IPS DF 6.9 (cell line): ENCODE data around the gene PLCB3.

Source experiments
- DNase-seq: peaks from one replicate; pipeline ENCODE4 v3.0.0-alpha.2; 2013; ENCODE audit warnings: low read depth, low spot score
- H3K27ac ChIP-seq: one replicate; pipeline ENCODE4 v1.5.1; 2013; ENCODE audit warnings: low read length, control low read depth
- H3K27me3 ChIP-seq: 2 replicates; pipeline ENCODE4 v1.6.1; 2013; ENCODE audit warnings: mild to moderate bottlenecking, low read length; ENCODE audit not compliant: control insufficient read depth, insufficient read depth
- H3K36me3 ChIP-seq: 2 replicates; pipeline ENCODE4 v1.6.1; 2013; ENCODE audit warnings: low read length; ENCODE audit not compliant: control insufficient read depth, insufficient read depth
- H3K4me1 ChIP-seq: 2 replicates; pipeline ENCODE4 v1.6.1; 2013; ENCODE audit warnings: low read length; ENCODE audit not compliant: control insufficient read depth, insufficient read depth
- H3K4me3 ChIP-seq: 2 replicates; pipeline ENCODE4 v1.5.1; 2013; ENCODE audit warnings: mild to moderate bottlenecking, low read length
- H3K9me3 ChIP-seq: 2 replicates; pipeline ENCODE4 v1.6.1; 2013; ENCODE audit warnings: low read length, inconsistent platforms; ENCODE audit not compliant: control insufficient read depth, insufficient read depth
- WGBS: extraction: QIAGEN DNeasy Blood & Tissue Kit; methylation state at CpG from one replicate; pipeline ENCODE4 v1.1.7; 2013; ENCODE audit warnings: mixed read lengths, missing lambda C conversion rate; ENCODE audit not compliant: insufficient read length, insufficient coverage; 5-methylcytosine and 5-hydroxymethylcytosine counted together

Gene PLCB3

GRCh38 chr11:64222651-64223000, 28.7 kb upstream of the PLCB3 start:
- DNase-seq, result no peak
- WGBS, result no CpG with 5 or more reads among the region's 9 CpGs
- Histone ChIP-seq H3K4me1 (peaks cover 4% of the 10 kb centered on the region), H3K27me3 (no peaks in the 10 kb centered on the region), H3K36me3 (peaks cover 16% of the 10 kb centered on the region; the same call in 1 of the 2 replicates), H3K27ac (no peak overlapping the region), H3K9me3 (no peaks in the 10 kb centered on the region), H3K4me3 (no peak overlapping the region)

GRCh38 chr11:64223001-64223651, 28.2 kb upstream of the PLCB3 start:
- Histone ChIP-seq H3K9me3 (no peaks in the 10 kb centered on the region), H3K27ac (no peak overlapping the region), H3K36me3 (peaks cover 16% of the 10 kb centered on the region; the same call in 1 of the 2 replicates)

GRCh38 chr11:64224151-64224890, 27.0 kb upstream of the PLCB3 start:
- no peak overlapping the region for H3K27ac ChIP-seq
- no peaks in the 10 kb centered on the region for H3K9me3 ChIP-seq
- H3K4me1 ChIP-seq, result peaks cover 4% of the 10 kb centered on the region
- WGBS, result no CpG with 5 or more reads among the region's 17 CpGs
- peaks cover 10% of the 10 kb centered on the region; the same call in 1 of the 2 replicates for H3K36me3 ChIP-seq
- H3K27me3 ChIP-seq, result no peaks in the 10 kb centered on the region
- no peak for DNase-seq
- H3K4me3 ChIP-seq, result no peak overlapping the region

More at GRCh38 chr11:64223001-64223651, 28.2 kb upstream of the PLCB3 start:
- Histone ChIP-seq H3K4me1 (peaks cover 4% of the 10 kb centered on the region), H3K4me3 (no peak overlapping the region), H3K27me3 (no peaks in the 10 kb centered on the region)
- WGBS, result no CpG with 5 or more reads among the region's 24 CpGs
- DNase-seq, result no peak

GRCh38 chr11:64224891-64225607, 26.3 kb upstream of the PLCB3 start:
- Histone ChIP-seq H3K27me3 (no peaks in the 10 kb centered on the region), H3K4me3 (peak overlapping the region; percentile 50; the same call in 1 of the 2 replicates), H3K9me3 (no peaks in the 10 kb centered on the region), H3K4me1 (peaks cover 4% of the 10 kb centered on the region; the same call in 1 of the 2 replicates), H3K27ac (no peak overlapping the region), H3K36me3 (peaks cover 7% of the 10 kb centered on the region; the same call in 1 of the 2 replicates)
- DNase-seq, result no peak
- WGBS, result no CpG with 5 or more reads among the region's 22 CpGs

DNA sequence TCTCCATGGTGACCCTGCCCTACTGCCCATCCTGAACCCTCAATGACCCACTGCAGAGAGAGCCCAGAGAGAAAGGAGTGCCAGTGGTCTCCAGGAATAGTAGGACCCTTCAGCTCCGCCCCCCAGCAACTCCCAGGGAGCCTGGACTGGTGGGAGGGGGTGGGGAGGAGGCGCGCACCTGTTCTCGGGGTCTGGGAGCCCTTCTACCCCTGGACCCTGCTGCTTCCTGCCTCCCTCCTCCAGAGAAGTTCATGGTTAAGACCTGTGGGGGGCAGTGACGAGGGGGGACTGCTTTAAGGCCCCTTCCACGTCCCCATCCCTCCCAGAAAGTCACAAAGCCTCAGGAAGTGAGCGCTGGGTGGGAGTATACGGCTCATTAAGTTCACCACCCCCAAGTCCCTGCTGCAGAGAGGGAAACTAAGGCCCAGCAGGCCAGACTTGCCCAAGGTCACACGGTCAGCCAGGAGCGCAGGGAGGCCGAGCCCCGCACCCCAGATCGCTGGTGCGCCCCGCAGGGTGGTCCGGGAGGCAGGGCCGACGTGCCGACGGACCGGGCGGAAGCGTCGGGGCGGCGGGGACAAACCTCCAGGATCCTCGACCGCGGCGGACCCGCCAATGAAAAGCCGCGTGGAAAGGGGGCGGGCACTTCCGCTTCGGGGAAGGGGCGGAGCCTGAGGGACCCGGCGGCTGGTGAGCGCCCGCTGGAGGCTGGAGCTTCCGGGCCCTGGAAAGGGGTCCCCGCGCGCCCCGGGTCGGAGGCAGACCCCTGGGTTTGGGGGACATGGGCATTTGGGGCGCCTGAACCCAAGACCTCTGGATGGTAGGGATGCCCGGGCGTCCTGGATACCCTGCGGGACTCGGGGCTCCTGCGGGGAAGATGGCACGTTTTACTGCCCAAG, 25.5 kb upstream of the PLCB3 start, which contains the start of the genes NUDT22 and TRPT1:
Gene NUDT22, plus strand, starts transcription at position 667 of the 899 bp plus-strand sequence. CDS start 379 bp downstream, outside the sequence.
Gene TRPT1, minus strand, starts transcription at position 579 of the 899 bp plus-strand sequence. Its CDS starts 326 bp downstream, at position 253.
- no CpG with 5 or more reads among the region's 54 CpGs for WGBS
- DNase-seq, result no peak
- Histone ChIP-seq H3K27me3 (no peaks in the 10 kb centered on the region), H3K4me1 (peaks cover 4% of the 10 kb centered on the region; the same call in 1 of the 2 replicates), H3K36me3 (no peaks in the 10 kb centered on the region; the same call in 1 of the 2 replicates), H3K27ac (no peak within 1 kb of the TSS), H3K9me3 (no peaks in the 10 kb centered on the region), H3K4me3 (peak within 1 kb of the TSS; percentile 50)

- H3K9me3 ChIP-seq, result no peaks in the 10 kb centered on the region
- no peak overlapping the region for H3K27ac ChIP-seq
- WGBS, result no CpG with 5 or more reads among the region's 26 CpGs
- no peaks in the 10 kb centered on the region for H3K27me3 ChIP-seq
- H3K36me3 ChIP-seq, result no peaks in the 10 kb centered on the region
- DNase-seq, result no peak
- peak overlapping the region; percentile 50 for H3K4me3 ChIP-seq
- peaks cover 4% of the 10 kb centered on the region; the same call in 1 of the 2 replicates for H3K4me1 ChIP-seq
Measured at GRCh38 chr11:64226507-64227051, 24.8 kb upstream of the PLCB3 start.

GRCh38 chr11:64227405-64227956, 23.8 kb upstream of the PLCB3 start:
- WGBS, result no CpG with 5 or more reads among the region's 3 CpGs
- H3K9me3 ChIP-seq, result no peaks in the 10 kb centered on the region
- H3K4me1 ChIP-seq, result peaks cover 4% of the 10 kb centered on the region; the same call in 1 of the 2 replicates
- H3K4me3 ChIP-seq, result no peak overlapping the region
- no peaks in the 10 kb centered on the region for H3K36me3 ChIP-seq
- no peak overlapping the region for H3K27ac ChIP-seq
- DNase-seq, result no peak
- H3K27me3 ChIP-seq, result no peaks in the 10 kb centered on the region

DNA sequence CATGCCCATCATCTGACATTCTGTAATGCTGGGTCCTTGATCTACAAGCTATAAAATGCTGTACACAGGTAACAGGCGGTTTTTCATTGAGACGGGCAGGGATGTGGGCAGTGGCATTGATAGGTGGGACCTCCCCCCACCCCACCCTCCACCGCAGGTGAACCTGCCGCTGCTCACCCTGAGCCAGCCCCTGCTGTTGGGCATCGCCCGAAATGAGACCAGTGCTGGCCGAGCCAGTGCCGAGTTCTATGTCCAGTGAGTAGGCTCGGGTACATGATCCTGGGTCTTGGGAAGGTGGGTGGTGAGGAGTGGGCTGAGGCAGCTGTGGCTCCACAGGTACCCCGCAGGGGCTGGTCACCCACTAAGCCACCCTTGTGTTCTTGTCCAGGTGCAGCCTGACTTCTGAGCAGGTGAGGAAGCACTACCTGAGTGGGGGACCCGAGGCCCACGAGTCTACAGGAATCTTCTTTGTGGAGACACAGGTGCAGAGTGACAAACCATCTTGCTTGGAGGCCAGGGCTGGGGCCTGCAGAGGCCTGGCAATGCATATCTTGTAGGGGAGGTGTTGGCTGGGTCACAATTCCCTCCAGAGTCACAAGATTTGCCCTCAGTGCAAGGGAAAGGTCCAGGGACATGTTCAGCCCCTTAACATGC, 22.1 kb upstream of the PLCB3 start:
- peaks cover 6% of the 10 kb centered on the region; the same call in 1 of the 2 replicates for H3K4me1 ChIP-seq
- H3K27me3 ChIP-seq, result no peaks in the 10 kb centered on the region
- no peak for DNase-seq
- H3K27ac ChIP-seq, result no peak overlapping the region
- no peak overlapping the region for H3K4me3 ChIP-seq
- H3K9me3 ChIP-seq, result no peaks in the 10 kb centered on the region
- WGBS, result no CpG with 5 or more reads among the region's 12 CpGs
- H3K36me3 ChIP-seq, result no peaks in the 10 kb centered on the region

- Histone ChIP-seq H3K4me3 (peak overlapping the region; percentile 23; the same call in 1 of the 2 replicates), H3K27me3 (no peaks in the 10 kb centered on the region), H3K4me1 (peaks cover 6% of the 10 kb centered on the region; the same call in 1 of the 2 replicates), H3K36me3 (no peaks in the 10 kb centered on the region), H3K27ac (no peak overlapping the region), H3K9me3 (no peaks in the 10 kb centered on the region)
- no peak for DNase-seq
- no CpG with 5 or more reads among the region's 13 CpGs for WGBS
Measured at GRCh38 chr11:64229744-64230170, 21.6 kb upstream of the PLCB3 start.
